HG02981 (cell line): ENCODE measurements around the gene OR2T34.
A peak's percentile ranks its signal among the peaks of the same experiment; 100 is the strongest.
"Not testable (repeated sequence)": the region's sequence is repeated elsewhere in the genome, so short reads cannot be mapped to it uniquely, and the experiment has no call there.

Source experiments
- ATAC-seq: cut with Tn5 transposase; IDR thresholded peaks from one replicate; pipeline ENCODE4 v1.9.1; 2021; ENCODE audit warnings: mild to moderate bottlenecking, moderate library complexity; ENCODE audit not compliant: unreplicated experiment

OR2T34 gene

GRCh38 chr1:248565530-248566373 lies 8.8 kb downstream of the OR2T34 start:
- peak; percentile 52 for ATAC-seq

DNA sequence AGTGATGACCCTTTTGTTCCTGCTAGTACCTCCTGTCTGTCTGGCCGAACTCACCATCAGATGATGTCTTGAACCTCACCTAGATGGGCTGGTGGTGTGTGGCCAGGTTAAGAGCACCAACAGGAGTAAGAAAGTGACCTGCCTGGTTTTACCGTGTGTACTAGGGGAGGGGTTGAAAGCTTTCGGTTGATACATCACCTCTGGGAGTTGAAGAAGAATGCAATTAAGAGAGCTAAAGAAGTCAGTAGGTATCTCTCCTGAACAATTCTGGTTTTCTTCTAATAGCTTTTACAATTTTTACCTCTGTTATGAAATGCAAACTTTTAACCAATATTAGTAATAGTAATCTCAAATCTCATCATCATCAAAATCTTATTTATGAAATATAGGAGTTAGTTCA lies 11.9 kb downstream of the OR2T34 start, which contains the start of gene OR2T29:
Gene OR2T29, minus strand, starts transcription at position 101 of the 400 bp plus-strand sequence. CDS start 3,281 bp downstream, outside the sequence.
- not testable (repeated sequence) for ATAC-seq

DNA sequence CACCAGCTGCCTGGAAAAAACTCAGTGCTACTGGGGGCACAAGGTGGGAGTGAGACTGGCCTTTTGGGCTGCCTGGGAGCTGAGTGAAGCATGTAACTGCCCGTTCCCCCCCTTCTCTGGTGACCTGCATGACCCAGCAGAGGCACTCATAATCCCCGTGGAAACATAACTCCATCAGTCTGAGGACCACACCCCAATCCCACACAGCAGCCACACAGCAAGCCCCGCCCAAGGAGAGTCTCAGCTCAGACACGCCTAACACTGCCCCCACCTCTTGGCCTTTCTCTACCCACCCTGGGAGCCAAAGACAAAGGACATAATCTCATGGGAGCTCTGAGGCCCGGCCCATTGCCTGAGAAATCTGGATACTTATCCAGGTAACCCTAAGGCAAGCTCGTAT lies 23.5 kb downstream of the OR2T34 start:
- not testable (repeated sequence) for ATAC-seq

DNA sequence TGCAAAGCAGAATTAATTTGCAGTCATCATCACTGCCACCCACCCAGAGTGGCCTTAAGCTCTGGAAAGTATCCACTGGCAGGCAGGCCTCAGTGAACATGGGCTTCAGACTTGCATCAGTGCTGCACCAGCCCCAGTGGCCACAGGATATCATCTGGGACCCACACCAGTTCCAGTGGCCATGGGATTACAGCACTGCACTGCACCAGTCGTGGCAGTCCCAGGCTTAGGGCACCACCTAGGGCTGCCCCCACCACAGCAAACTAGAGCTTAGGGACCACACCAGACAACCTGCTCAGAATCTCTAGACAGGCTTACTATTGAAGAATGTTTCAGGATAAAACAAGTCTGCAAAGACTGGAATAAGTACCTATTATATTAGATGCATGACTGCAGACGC lies 27.2 kb downstream of the OR2T34 start:
- not testable (repeated sequence) for ATAC-seq

DNA sequence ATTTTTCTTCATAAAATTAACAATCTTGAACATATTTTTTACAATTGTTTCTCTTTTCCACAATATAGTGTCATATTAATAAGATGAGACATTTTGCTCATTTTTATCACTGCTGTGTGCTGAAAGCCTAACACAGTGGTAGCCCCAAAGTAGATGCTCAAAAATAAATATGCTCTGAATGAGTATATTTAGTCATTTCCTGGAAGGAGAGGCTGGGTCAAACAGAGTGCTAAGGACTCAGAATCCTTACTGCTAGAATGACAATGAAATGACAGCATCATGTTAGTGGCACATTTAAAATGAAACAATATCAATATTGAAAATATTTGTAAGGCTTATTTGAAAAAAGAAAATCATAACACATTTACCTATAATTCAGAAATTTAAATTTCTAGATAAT lies 37.1 kb downstream of the OR2T34 start:
- not testable (repeated sequence) for ATAC-seq
